Measurements from ENCODE around the gene PRKCZ.

PRKCZ gene

DNA sequence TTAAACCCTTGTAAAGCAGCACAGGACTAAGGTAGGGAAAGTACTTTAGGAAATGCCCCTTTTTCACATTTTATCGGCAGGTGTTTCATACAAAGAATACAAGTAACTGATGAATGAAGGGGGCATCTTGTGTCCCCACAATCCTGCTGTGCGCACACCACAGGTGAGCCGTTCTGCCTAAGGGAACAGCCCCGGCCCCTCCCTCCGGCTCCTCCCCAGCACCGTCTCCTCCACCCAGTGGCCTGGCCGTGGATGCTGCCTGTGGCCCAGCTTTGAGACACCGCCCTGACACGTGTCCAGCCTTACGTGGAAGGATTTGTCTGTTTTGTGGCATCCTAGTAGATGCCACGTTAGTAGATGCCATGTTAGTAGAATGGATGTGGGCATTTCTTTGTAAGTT lies 131.5 kb downstream of the PRKCZ start:
- DNase-seq: no peak

DNA sequence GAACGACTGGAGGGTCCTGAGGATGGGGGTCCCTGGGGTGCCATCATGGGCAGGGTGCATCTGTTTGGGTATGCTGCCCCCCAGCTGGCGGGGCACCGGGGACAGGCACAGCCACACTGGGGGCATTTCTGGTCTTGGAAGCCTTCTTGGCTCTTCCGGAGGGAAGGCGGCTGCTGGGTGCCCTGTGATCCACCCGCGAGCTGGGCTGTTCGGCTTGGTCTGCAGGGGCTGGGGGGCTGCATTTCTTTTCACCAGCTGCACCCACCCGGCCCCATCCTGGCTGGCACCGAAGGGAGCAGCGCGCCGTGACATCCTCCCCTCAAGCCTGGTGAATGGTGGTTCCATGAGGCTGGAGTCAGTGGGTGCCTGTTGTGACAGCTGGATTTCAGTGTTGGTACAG lies 132.2 kb downstream of the PRKCZ start:
- DNase-seq: no peak

DNA sequence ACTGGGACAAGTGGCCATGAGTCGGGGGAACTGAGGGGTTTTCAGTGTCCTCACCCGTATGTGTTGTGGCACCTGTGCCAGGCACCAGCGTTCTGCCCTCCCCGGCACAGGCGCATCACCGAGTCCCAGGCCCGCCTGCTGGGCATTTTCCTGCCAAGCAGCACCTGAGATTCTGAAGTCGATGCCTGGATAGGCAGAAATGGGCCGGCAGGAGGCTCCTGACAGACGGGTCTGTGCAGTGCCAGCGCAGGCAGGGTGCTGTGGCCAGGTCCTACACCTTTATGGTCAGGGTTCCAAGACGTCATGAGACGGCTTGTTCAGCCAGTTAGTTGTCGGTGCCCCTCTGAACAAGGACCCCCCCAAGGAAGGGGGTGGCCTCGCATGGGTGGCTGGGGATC lies 133.7 kb downstream of the PRKCZ start:
- DNase-seq: no peak

DNA sequence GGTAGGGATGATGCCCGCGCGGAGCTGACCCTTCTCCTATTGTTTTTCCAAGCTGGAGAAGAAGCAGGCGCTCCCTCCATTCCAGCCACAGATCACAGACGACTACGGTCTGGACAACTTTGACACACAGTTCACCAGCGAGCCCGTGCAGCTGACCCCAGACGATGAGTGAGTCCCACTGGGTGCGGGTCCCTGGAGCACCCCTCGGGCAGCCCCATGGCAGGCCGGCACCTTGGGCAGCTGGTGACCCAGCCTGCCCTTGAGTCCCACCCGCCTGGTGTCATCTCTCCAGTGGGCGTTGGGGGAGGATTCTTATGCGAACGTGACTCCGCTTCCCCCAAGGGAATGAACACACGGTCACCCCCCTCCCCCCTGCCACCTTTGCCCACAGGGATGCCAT lies 134.3 kb downstream of the PRKCZ start:
- no peak for DNase-seq

DNA sequence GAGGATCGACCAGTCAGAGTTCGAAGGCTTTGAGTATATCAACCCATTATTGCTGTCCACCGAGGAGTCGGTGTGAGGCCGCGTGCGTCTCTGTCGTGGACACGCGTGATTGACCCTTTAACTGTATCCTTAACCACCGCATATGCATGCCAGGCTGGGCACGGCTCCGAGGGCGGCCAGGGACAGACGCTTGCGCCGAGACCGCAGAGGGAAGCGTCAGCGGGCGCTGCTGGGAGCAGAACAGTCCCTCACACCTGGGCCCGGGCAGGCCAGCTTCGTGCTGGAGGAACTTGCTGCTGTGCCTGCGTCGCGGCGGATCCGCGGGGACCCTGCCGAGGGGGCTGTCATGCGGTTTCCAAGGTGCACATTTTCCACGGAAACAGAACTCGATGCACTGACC lies 134.7 kb downstream of the PRKCZ start:
- no peak for DNase-seq

DNA sequence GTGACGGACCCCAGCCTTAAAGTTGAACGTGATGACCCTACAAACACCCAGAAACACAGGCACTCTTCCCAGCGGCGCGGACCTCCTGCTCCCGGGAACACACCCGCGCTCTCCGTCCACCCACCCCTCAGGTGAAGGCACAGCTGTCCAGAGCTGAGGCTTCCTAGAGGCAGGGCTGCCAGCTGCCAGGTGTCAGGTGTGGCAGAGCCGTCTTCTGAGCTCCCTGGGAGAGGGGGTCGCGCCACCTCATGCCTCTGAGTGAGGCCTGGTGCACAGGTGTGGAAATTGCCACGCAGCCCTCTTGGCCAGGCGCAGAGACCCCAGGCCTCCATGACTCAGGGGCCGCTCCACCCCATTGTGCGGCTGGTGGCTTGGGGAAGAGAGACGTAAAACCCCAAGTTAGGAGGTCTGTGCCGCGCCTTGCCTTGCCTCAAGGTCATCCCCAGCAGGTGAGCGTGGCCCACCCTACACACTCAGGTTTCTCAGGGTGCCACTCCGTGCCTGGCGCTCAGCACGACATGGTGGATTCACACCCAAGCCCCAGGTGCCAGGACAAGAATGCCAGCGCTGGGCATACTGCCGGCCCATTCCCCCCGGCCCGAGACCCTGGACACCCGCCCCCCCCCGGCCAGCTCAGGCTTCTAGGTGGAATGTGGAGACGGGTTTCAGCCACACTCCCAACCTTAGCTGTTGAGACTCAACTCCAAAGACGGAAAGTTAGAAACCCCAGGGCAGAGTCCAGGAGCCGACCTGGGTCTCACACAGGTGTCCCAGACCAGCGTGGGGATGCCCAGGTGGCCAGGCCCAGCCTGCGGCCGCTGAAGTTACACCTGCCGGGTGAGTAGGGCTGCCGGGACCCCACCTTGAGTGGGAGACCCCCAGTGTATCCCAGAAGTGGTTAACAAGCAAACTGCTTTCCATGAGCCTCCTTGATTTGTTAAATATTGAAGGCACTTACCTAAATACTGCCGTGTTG lies 136.0 kb downstream of the PRKCZ start:
- no peak for DNase-seq

DNA sequence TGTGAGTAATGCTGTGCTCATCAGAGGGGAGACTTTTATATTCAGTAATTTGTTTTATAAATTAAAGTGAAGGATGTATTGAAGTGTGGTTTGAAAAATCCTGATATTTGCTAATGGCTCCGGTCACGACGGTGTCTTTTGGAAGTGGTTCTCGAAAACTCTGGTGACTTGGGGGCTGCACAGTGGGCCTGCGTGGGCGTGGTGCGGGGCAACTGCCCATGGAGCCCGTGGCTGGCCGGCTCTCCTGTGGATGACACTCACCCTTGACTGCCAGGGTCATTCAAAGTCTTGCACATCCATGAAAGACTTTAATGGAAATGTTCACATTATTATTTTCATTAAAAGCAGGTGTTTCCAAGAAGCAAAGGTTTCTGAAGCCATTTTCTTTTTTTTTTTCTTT lies 136.7 kb downstream of the PRKCZ start:
- DNase-seq: no peak

DNA sequence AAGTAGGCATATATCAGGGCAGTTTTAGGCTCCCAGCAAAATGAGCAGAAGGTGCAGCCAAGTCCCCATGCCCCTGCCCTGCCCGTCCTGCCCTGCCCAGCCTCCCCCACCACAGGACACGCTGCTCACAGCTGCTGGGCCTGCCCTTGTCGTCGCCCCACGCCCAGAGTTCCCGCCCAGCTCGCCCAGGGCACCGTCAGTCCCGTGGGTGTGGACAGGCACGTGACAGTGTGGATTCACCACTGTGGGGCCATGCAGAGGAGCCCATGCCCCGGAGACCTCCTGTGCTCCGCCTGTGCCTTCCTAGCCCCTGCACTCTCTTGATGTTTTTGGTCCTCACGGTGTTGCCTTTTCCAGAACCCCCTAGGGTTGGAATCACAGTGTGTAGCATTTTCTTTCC lies 137.4 kb downstream of the PRKCZ start:
- no peak for DNase-seq

DNA sequence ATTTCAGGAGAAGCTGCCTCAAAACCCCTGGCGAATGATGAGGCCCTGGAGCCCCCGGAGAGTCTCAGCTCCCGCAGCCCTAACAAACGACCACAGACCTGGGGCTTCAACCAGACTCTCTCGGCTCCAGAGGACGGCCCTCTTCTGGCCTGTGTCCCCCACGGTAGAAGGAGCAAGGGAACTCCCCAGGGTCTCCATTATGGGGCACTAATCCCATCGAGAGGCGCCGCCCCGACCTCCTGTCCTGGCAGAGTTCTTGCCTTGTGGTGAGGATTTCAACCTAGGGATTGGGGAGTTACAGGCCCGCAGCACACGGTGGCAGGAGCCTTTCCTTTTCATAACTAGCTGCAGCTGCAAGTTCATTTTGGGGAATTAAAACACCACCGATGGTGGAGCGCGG lies 138.1 kb downstream of the PRKCZ start:
- no peak for DNase-seq

DNA sequence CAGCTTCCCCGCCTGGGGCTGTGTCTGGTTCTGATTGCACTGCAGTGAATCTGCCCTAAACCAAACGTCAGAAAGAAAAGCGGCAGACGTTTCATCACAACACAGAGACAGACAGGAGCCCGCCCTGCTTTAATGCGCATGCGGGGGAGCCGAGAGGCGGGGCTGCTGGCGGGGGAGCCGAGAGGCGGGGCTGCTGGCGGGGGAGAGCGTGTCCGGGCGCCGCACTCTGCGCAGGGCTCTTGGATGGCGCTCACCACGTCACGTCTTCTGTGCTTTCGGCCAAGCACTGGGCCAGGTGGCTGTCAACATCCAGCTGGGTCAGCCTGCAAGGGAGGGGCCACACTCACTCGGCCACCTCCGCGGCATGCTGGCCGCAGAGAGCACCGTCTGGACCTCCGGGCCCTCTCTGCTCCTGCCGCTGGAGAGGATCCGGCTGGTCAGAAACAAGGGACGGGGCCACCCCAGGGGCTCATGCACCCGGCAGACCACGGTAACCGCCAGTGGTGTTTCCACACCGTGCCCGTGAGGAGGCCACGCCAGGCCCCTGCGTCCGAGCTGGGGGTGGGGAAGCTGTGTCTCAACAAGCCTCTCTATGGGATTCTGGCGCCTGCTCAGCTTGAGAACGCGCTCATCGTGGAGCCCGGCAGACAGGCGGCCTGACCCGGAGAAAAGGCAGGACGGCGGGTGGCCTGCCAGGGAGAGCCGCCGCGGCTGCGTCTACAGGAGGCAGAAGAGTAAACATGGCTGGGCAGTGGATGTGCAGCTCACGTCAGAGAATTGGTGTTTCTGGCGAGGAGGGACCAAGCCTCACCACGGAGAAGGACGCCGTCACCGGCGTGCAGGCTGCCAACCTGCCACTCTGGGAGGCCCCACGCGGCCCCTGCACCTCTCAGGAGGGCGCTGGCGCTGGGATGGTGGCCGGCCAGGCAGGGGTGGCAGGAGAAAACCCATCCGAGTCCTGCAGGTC lies 139.5 kb downstream of the PRKCZ start:
- peak; percentile 53 to 67 for DNase-seq

DNA sequence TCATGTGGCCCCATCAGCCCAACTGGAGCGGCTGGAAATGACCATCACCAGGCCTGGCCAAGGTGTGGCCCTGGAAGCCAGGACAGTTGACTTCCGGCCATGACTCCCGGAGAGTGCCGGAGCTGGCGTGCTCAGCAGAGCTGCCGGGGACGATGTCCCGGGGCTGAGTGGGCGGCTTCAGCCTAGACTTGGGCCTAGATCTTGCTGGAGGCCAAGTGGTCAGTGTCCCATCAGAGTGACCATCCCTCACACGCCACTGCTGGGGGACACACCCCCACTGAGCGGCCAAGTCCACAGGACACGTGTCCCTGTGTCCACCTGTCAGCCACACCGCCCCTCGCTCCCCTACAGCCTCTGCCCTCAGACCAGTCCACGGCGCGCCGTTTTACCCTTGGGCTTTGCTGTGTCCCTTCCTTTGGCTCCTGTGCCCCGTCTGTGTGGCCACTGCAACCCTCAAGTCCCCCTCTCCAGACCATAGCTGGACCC lies 140.3 kb downstream of the PRKCZ start:
- no peak for DNase-seq

DNA sequence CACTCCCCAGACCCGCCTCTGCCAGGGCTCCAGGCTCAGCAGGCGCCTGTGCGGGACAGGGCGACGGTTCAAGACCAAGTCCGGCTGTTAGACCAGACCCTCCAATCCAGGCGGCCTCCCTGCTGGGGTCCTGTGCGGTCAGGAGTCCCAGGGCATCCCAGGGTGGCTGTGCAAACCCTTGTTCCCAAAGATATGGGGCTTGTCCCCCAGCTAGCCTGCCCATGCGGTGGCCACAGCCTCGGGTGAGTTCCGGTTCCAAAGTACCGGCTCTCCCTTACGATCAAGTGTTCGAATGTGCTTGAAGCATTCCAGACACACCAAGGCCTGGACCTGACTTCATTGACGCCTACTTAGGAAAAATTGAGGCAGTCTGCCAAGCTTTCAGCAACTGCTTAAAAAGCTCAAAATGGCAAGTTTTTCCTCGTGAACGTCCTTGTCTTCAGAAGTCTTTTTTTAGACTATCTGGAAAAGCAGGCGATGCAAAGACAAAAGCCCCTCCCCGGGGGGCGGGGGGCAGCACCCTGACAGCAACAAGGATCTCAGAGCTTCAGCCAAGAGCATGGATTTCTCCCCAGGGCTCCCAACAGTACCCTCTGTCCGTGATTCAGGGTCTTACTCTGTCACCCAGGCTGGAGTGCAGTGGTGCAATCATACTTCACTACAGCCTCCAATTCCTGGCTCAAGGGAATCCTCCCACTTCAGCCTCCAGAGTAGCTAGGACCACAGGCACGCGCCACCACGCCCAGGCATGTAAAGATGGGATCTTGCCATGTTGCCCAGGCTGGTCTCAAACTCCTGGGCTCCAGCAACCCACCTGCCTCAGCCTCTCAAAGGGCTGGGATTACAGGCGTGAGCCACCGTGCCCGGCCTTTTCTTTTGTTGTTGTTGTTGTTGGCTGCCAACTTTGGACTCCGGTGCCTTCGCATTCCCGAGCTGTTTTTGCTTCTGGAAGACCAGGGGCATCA lies 142.1 kb downstream of the PRKCZ start:
- DNase-seq: no peak

DNA sequence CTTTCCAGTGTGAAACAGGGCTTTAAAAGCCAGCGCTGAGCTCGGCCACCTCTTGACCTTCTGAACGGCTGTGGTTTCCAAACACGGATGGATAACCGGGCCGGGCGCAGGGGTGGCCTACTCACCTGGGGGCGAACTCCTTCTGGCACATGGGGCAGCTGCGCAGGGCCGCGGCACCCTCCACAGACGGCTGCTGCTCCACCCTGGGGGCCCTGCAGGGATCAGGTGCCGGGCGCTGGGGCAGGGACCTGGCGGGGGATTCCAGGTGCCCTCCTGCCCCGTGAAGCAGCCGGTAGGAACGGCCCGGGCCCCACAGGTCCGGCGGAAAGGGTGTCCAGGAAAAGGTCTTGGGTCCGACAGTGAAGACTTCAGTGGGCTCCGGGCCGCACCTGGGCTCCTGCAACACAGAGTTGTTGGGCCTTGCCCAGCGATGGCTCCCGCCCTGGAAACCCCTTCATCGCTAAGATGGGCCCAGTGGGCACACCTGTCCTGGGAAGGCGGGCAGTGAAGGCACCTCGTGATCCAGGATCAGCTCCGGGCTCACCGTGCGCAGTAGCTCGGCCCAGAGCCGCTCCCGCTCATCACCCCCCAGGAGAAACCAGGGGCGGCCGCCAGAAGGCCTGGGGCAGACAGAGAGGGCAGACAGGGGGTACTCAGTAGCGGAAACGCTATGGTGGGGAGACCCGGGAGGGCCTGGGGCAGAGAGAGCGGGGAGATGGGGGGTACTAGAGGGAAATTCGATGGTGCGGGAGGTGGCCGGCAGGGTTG lies 143.5 kb downstream of the PRKCZ start:
- no peak for DNase-seq

DNA sequence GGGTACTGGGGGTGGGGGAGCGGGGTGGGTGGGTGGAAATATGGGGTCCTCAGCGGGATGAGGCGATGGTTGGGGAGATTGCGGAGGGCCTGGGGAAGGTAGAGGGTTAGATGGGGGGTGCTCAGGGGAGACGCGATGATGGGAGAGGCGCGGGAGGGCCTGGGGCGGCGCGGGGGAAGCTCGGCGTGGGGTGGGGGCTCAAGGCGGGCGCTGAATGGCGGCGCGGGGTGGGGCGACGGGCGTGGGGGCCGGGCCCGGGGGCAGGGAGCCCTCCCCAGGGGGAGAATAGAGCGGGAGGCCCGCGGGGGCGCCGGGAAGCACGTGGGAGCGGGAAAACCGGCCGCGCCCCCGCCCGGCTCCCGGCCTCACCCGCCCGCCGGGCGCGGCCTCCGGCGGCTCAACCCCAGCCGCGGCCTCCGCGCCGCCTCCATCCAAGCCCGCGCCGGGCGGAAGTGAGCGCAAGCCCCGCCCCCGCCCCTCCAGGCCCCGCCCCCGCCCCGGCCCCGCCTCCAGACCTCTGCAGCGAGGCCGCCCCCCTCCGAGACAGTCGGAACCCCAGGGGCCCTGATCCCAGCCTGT lies 144.2 kb downstream of the PRKCZ start, which contains the start of gene FAAP20:
Gene FAAP20, minus strand, starts transcription at position 454 of the 579 bp plus-strand sequence. Its CDS starts 23 bp downstream, at position 431.
- DNase-seq: peak; percentile 59

DNA sequence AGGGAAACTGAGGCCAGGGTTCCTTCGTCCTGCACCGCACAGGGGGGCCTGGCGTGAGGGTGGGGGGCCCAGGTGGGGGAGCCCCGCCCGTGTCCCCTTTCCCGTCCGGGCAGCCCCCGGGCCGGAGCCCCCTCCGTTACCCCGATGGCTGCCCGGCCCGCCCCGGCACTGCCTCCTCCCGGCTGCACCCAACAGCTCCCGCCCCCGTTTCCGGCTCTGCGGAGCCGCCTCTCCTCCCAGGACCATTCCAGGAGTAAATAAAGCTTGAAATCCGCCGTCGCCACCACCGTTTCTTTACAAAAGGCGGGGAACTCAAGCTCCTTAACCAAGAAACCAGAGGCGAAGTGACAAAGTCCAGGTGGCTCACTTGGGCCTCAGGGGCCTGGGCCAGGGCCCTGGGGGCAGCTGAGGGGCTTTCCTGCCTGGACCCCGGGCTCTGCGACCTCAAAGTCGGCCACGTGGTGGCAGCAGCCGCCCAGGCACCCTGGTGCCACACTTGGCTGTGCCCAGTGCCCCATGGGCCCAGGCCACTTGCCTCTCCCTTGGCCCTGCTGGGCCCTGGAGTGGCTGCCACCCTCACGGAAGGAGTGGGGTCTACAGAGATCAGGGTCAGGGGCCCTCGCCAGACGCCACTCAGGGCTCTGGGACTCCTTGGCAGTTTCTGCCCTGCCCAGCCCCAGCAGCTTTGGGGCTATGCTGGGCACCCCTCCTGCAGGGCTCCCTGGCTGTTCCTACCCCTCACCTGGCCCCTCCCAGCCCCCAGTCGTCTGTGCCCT lies 144.9 kb downstream of the PRKCZ start:
- peak; percentile 69 to 84 for DNase-seq

DNA sequence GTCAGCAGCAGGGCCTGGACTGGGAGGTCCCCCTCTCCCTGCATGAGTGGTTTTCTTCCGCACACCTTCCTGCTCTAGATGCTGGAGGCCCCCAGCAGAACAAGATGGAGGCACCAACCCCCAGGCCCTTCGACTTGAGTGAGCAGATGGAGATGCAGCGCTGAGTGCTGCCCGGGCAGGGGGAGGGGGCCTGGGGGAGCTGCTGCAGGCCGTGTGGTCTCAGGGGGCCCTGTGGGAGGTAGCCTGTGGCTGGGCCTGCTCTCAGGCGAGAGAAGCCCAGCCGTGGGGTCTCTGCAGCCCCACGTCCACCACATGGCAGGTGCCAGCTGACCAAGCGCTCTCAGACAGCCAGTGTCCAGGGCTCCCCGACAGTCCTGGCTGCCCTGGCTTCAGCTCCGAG lies 145.6 kb downstream of the PRKCZ start:
- DNase-seq: no peak

DNA sequence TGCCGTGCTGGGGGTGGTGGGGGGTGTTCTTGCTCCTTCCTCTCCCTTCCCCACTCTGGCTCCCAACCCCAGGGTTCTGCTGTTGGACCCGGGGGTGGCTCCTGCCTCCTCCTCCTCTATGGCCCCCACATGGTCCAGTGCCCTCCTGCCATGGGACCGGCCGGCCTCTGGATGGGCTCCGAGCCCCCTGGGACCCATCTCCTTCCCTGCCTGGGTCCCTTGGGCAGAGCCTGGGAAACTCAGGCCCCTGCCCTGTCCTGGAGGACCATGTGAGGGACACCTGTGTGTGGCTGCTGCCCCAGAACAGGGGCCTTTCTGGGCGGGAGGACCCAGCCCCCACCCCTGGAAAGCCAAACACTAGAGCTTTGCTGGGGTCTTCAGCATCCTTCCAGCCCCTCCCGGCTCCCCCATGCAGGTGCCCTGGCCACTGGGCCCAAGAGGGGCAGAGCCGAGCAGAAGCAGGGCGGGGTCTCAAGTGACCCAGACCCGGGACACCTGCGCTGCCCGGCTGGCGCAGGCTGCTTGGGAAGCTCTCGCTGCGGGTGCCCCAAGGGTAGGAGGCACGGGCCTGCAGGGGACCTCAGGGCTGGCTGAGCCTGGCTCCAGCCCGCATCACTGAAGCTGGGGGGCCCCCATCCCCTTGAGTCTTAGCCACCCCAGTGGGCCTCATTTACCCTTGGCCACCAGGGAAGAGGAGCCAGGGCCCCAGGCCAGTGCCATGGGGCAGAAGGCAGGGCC lies 146.9 kb downstream of the PRKCZ start:
- no peak for DNase-seq

DNA sequence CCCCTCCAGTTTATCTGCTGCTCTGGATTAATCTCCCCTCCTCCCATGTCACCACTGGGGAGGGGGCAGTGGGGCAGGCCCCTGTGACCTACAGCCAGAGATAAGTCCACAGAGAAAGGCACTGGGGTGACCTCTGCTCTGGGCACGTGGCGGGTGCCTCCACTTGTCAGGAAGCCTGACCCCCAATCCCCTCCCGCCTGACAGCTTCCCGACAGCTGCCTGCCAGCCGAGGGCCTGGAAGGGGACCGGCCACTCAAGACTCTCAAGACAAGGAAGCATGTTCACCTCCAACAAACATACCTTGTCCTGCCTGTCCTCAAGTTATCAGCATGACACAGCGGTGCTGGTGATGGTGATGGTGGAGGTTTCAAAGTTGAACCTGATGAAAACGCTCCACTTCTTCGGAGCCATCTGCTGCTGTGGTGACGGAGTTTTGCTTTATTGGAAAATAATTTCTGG lies 147.5 kb downstream of the PRKCZ start:
- no peak for DNase-seq

DNA sequence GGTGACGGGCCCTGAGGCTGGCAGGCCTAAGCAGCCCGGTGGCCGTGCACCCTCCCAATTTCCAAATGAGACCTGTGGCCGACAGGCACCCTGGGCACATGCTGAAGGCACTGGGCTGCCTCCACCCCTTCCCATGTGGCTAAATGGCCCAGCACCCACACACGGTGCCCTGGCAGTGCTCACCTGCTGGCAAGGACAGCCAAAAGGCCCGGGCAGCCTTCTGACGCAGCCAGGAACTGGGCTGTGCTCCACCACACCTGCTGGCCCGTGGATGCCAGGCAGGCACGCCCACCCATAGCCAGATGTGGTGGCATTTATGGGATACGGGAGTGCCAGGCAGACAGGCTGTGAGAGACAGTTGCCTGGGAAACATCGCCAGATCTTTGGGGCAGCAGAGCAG lies 148.4 kb downstream of the PRKCZ start:
- no peak for DNase-seq
